ENCODE data around the gene MRC1.

The MRC1 gene

GRCh38 chr10:17808971-17809841, at the start of gene MRC1:
Gene MRC1 (plus strand): TSS chr10:17809348. CDS start chr10:17809466, 118 bp downstream.
- no peak for TF ChIP-seq USF1 (IDR thresholded peaks at IDR 0.05)
- TF ChIP-seq REST (IDR thresholded peaks at IDR 0.05; ENCODE audit: low read depth), result no peak
- no peak for TF ChIP-seq YY1 (IDR thresholded peaks at IDR 0.05; ENCODE audit: low read depth)
- no peak for TF ChIP-seq EGR1 (IDR thresholded peaks at IDR 0.05)
- TF ChIP-seq TEAD4 (IDR thresholded peaks at IDR 0.05), result no peak
- no peak for TF ChIP-seq TAF1 (IDR thresholded peaks at IDR 0.05; ENCODE audit: low read depth)
- TF ChIP-seq TCF12 (IDR thresholded peaks at IDR 0.05; ENCODE audit: low read depth), result no peak
- TF ChIP-seq RAD21 (IDR thresholded peaks at IDR 0.05; ENCODE audit: low read depth), result no peak
- no peak for TF ChIP-seq FOXM1 (IDR thresholded peaks at IDR 0.05; ENCODE audit: borderline replicate concordance, low read depth)
- TF ChIP-seq NFIC (IDR thresholded peaks at IDR 0.05), result no peak
- no peak for TF ChIP-seq CEBPB (IDR thresholded peaks at IDR 0.05)
- TF ChIP-seq CREB1 (IDR thresholded peaks at IDR 0.05; ENCODE audit: low read depth), result no peak
- TF ChIP-seq MAX (IDR thresholded peaks at IDR 0.05), result no peak
- no peak for TF ChIP-seq EP300 (IDR thresholded peaks at IDR 0.05; ENCODE audit: borderline replicate concordance)
- TF ChIP-seq ZBTB7A (IDR thresholded peaks at IDR 0.05; ENCODE audit: low read depth), result no peak

GRCh38 chr10:17764142-17764541, 45.0 kb upstream of the MRC1 start:
- no peak for TF ChIP-seq REST (IDR thresholded peaks at IDR 0.05; ENCODE audit: low read depth)
- no peak for TF ChIP-seq TCF12 (IDR thresholded peaks at IDR 0.05; ENCODE audit: low read depth)
- no peak for TF ChIP-seq CREB1 (IDR thresholded peaks at IDR 0.05; ENCODE audit: low read depth)
- no peak for TF ChIP-seq ZBTB7A (IDR thresholded peaks at IDR 0.05; ENCODE audit: low read depth)
- TF ChIP-seq YY1 (IDR thresholded peaks at IDR 0.05; ENCODE audit: low read depth), result no peak
- TF ChIP-seq EGR1 (IDR thresholded peaks at IDR 0.05), result no peak
- no peak for TF ChIP-seq TAF1 (IDR thresholded peaks at IDR 0.05; ENCODE audit: low read depth)
- no peak for TF ChIP-seq CEBPB (IDR thresholded peaks at IDR 0.05)
- no peak for TF ChIP-seq RAD21 (IDR thresholded peaks at IDR 0.05; ENCODE audit: low read depth)
- no peak for TF ChIP-seq TEAD4 (IDR thresholded peaks at IDR 0.05)
- TF ChIP-seq EP300 (IDR thresholded peaks at IDR 0.05; ENCODE audit: borderline replicate concordance), result no peak
- no peak for TF ChIP-seq USF1 (IDR thresholded peaks at IDR 0.05)
- TF ChIP-seq MAX (IDR thresholded peaks at IDR 0.05), result no peak
- no peak for TF ChIP-seq NFIC (IDR thresholded peaks at IDR 0.05)
- no peak for TF ChIP-seq FOXM1 (IDR thresholded peaks at IDR 0.05; ENCODE audit: borderline replicate concordance, low read depth)

- TF ChIP-seq ZBTB7A (IDR thresholded peaks at IDR 0.05; ENCODE audit: low read depth), result no peak
- no peak for TF ChIP-seq CREB1 (IDR thresholded peaks at IDR 0.05; ENCODE audit: low read depth)
- no peak for TF ChIP-seq YY1 (IDR thresholded peaks at IDR 0.05; ENCODE audit: low read depth)
- no peak for TF ChIP-seq FOXM1 (IDR thresholded peaks at IDR 0.05; ENCODE audit: borderline replicate concordance, low read depth)
- no peak for TF ChIP-seq TCF12 (IDR thresholded peaks at IDR 0.05; ENCODE audit: low read depth)
- no peak for TF ChIP-seq RAD21 (IDR thresholded peaks at IDR 0.05; ENCODE audit: low read depth)
- TF ChIP-seq CEBPB (IDR thresholded peaks at IDR 0.05), result no peak
- no peak for TF ChIP-seq EP300 (IDR thresholded peaks at IDR 0.05; ENCODE audit: borderline replicate concordance)
- TF ChIP-seq EGR1 (IDR thresholded peaks at IDR 0.05), result no peak
- no peak for TF ChIP-seq REST (IDR thresholded peaks at IDR 0.05; ENCODE audit: low read depth)
- no peak for TF ChIP-seq USF1 (IDR thresholded peaks at IDR 0.05)
- TF ChIP-seq NFIC (IDR thresholded peaks at IDR 0.05), result no peak
- no peak for TF ChIP-seq MAX (IDR thresholded peaks at IDR 0.05)
- no peak for TF ChIP-seq TEAD4 (IDR thresholded peaks at IDR 0.05)
- no peak for TF ChIP-seq TAF1 (IDR thresholded peaks at IDR 0.05; ENCODE audit: low read depth)
These were observed 43.5 kb upstream of the MRC1 start for GRCh38 chr10:17765602-17766001.
